NCI-H69 (cell line): ENCODE results near the gene FAM227B.
"Not testable (repeated sequence)": the region's sequence is repeated elsewhere in the genome, so short reads cannot be mapped to it uniquely, and the experiment has no call there.

Source experiments
- DNase-seq: peaks from one replicate; lab custom pipeline; 2025; lab: John Stamatoyannopoulos, UW

Gene FAM227B

DNA sequence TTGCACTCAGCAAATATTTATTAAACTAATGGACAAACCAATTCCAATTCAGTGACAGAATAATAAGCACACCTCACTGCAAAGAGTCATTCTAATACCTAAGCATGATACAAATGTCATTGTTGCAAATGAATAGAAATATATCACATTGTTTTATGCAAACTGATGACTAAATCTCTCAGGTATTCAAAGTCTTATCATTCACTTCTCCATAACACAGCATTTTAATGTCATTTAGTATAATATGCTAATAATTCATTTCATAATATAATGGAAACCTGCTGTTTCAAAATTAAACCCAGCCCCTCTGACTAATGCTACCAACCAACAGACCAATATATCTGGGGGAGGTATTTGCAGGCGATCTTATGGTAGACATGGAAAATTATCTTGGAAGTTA lies 125.8 kb downstream of the FAM227B start:
- DNase-seq: no peak

GRCh38 chr15:49492830-49493229 lies 127.8 kb downstream of the FAM227B start:
- no peak for DNase-seq

GRCh38 chr15:49492151-49492550 lies 128.5 kb downstream of the FAM227B start:
- DNase-seq: no peak

DNA sequence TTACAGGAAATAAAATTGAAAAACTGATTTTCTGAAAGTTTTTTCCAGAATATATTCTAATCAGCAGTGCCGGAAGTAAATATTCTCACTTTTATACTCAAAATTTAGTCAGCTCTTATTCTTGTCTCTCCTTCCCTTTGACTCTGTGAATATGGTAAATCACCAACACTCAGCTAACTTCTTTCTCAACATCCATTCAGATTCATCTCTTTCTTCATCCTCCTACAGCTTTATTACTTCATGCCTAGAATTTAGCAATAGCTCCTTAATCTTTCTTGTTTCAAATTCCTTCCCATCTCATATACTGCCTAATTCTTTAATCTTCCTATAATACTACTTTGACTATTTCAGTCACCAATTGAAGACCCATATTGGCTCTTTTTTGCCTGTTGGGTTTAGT lies 129.7 kb downstream of the FAM227B start:
- DNase-seq: no peak

DNA sequence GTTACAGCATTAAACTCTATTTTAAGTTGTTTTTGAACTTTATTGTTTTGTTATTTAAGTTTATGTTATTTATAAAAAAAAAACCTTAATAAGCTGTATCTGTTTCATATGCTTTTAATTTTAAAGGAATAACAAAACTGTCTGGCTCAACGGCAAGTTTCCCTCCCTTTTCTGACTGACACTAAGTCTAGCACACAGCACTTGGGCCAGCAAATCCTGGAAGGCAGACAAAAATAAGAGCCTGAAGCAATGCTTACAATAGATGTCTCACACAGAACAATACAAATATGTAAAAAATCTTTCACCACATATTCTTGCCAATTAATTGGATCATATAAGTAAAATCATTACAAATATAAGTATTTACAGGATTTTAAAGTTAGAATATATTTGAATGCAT lies 135.2 kb downstream of the FAM227B start:
- not testable (repeated sequence) for DNase-seq

GRCh38 chr15:49478982-49479381 lies 141.6 kb downstream of the FAM227B start:
- DNase-seq: not testable (repeated sequence)

DNA sequence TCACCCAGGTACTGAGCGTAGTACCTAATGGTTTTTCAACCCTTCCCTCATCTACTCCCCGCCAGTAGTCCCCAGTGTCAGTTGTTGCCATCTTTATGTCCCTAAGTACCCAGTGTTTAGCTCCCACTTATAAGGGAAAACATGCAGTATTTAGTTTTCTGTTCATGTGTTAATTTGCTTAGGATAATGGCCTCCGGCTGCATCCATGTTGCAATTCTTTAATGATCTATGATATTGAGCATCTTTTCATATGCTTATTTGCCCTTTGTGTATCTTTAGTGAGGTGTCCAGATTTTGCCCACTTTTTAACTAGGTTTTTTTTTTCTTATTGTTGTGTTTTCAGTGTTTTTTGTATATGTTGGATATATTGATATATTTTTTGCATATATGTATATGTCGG lies 142.6 kb downstream of the FAM227B start:
- DNase-seq: not testable (repeated sequence)

DNA sequence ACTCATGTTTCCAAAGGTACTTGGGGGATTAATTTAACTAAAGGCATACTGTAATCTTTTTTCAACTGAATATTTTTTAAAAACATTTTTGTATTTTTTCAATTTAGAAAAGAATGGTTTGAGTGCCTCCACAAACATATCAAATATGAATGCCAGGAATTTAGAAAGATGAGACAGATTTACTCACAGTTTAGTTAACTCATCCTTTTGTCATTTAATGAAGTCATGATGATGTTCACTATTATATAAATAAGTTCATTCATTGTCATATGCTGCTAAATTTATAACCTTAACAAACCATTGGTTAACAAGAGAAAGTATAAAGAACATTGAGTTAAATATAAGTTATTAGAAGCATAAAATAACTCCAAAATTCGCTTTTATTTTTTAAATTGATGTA lies 147.6 kb downstream of the FAM227B start:
- DNase-seq: no peak

DNA sequence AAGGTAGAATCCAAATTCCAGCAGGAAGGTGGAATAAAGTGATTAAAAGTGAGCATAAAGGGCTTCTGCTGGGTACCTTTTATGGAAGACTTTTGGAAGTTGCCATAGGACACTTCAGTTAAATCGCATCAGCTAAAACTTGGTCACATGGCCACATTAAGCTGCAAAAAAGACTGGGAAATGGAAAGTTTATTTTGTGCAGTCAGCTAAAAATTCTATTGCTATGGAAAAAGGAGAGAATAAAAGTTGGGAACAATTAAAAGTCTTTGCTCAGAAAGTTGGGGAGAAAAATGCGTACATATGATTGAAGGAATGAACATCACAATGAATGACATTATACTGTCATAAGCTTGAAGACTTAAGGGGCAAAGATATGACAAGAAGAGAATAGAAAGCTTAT lies 148.3 kb downstream of the FAM227B start:
- no peak for DNase-seq

DNA sequence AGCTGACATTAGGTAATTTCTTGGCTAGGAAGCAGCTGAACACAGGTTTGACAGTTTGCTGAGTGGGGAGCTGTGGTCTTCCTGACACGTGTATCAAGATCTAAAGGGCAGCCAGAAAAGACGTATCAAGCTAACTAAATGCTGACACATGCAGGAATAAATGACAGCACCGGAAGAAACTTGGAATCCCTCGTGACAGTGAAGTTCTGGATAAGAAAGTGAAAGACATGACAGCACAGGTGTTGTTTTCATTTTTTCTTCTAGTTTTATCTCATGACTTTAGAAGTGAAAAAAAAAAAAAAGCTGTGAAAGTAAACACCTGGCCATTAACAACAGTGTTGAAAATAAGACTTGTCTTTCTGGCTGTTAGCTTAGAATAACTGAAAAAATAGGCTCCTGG lies 148.9 kb downstream of the FAM227B start:
- DNase-seq: no peak

GRCh38 chr15:49471248-49471647 lies 149.4 kb downstream of the FAM227B start:
- DNase-seq: peak; percentile 51

- no peak for DNase-seq
These were observed 152.2 kb downstream of the FAM227B start for GRCh38 chr15:49468481-49468839.

- DNase-seq: no peak
These were observed 152.7 kb downstream of the FAM227B start for GRCh38 chr15:49467746-49468480.

DNA sequence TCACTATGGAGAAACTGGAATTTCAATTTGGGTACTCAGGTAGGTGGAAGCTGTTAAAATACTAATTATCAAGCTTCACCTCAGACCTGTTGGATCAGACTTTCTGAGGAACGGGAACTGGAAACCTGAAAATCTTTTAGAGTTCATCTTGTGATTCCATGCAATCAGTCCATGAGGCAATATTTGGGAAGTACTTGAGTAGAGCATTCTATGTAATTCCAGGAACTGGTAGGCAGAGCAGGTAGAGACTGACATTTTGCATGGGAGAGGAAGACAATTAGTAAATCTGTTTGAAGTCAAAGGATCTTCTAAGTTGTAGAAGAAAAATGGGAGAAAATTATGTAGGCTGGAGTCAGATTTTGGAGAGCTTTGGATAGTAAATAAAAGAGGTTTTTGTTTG lies 154.5 kb downstream of the FAM227B start:
- DNase-seq: no peak

DNA sequence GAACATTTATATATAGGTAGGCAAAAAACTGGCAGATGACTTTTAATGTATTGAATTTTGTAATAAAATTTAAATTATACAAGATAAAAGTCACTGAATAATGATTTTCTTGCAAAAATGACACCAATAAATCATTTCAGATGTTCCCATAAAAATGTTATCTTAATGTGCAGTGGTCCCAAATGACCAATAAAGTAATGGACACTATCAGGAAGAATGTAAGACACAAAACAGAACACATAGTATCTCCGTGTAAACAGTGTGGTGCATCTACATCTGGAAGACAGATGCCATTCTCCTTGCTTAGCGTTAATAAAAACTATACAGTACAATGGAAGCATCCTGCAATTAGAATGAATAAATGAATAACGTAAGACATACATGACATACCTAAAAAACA lies 156.1 kb downstream of the FAM227B start:
- no peak for DNase-seq

DNA sequence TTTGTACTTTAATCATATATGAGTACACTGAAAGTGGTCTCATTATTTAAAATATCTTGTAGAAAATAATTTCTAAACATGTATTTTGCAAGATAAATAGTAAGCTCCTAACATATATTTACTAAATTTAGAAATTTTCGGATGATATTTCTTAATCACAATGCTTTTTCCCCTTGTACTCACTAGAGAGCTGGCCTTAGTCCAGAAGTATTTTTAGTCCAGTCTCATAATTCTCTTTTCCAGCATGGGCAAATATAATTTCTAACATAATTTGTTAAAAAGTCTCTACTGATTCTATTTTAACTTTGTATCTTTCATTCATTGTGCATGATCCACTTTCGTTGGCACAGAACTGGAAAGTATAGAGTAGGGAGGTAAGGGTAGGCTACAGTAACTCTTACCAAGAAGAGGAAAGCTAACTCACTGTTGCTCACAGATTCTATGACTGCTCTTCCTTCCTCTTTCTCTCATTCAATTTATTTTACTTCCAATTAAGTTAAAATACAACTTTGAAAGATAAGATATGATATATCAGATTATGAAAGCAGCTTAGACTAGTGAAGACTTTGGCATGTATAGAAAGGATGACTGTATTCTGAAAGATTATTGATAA lies 158.3 kb downstream of the FAM227B start:
- DNase-seq: no peak

GRCh38 chr15:49460411-49460941 lies 160.1 kb downstream of the FAM227B start:
- no peak for DNase-seq

GRCh38 chr15:49458145-49458544 lies 162.5 kb downstream of the FAM227B start:
- DNase-seq: no peak

GRCh38 chr15:49456166-49456565 lies 164.5 kb downstream of the FAM227B start:
- DNase-seq: no peak

GRCh38 chr15:49452595-49452994 lies 168.0 kb downstream of the FAM227B start:
- DNase-seq: no peak

DNA sequence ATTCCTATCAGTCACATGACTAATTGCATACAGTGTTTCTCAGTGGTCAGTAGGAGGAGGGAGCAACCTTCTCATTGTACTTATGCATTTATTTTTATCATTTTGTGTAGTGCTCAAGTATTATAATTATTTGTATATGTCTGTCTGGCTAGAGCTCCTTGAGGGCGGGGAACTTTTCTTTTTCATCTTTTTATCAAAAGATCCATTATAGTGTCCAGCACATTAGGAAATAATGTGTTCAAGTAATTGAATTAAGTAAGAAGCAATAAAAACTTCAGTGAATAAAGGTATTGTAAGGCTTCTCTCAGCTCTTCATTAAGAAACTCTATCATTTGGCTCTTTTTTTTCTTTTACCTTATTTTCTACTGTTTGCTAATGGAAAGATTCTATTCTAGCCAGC lies 178.8 kb downstream of the FAM227B start:
- DNase-seq: no peak

DNA sequence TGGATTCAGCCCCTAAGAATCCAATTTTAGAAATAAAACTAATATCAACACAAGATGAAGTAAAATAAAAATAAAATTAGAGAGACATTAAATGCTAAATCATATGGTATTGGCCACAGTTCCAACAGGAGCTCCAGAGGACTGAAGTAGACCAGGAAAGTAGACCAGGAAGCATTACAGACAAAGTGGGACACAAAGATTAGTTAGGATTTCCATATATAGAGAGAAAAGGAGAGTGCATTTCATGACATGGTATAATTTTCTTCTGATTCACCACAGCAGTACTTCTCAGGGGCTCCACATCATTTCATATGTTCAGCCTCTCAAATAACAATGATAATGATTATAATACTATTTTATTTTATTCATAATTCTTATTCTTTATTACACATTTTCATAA lies 179.3 kb downstream of the FAM227B start:
- DNase-seq: no peak

DNA sequence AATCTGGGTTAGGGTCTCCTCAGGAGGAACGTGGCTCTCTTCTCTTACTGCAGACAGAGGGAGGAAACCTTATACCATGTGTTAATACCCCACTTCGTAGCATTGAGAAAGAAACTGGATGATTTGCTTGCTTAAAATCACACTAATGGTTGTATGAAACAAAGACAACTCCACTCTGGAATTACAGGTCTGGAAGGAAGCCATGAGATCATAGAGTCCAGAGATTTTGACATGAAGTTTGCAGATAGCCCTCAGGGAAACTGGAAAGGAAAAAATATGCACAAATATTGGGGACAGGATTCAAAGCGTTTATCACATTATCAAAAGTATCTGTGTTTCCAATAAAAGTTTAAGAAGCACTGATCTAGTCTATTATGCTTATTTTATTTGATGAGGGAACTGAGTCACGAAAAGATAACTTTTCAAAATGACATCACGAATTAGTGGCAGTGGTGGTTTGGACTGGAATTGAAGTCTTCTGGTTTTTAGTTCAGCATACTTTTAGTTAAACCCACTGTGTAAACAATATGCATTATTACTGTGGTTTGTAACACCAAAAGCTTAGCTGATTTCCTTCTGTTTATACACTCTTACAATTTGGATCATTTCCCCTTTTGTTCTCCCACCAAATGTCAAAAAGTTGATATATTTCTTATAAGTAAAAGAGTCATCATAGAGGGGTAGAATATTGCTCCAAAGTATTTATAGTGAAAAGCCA lies 180.8 kb downstream of the FAM227B start:
- DNase-seq: no peak
